GM19468 (cell line): ENCODE measurements around the gene OVCH2.
A peak's percentile ranks its signal among the peaks of the same experiment; 100 is the strongest.
"Not testable (repeated sequence)": the region's sequence is repeated elsewhere in the genome, so short reads cannot be mapped to it uniquely, and the experiment has no call there.

Source experiments
- ATAC-seq: cut with Tn5 transposase; IDR thresholded peaks from one replicate; pipeline ENCODE4 v1.9.1; 2021; ENCODE audit warnings: mild to moderate bottlenecking, moderate library complexity, moderate number of reproducible peaks; ENCODE audit not compliant: unreplicated experiment; ENCODE audit errors: extremely low read depth

OVCH2 gene

GRCh38 chr11:7706377-7706776, at the start of gene OVCH2:
TSS of gene OVCH2 (minus strand) at chr11:7706477. CDS start at chr11:7706394, 83 bp downstream.
- ATAC-seq = no peak

- ATAC-seq = no peak
Measured at GRCh38 chr11:7749456-7749855, 43.2 kb upstream of the OVCH2 start.

- ATAC-seq = not testable (repeated sequence)
Measured at GRCh38 chr11:7734767-7735166, 28.5 kb upstream of the OVCH2 start.

GRCh38 chr11:7714786-7715185, 8.5 kb upstream of the OVCH2 start:
- no peak for ATAC-seq

- ATAC-seq = no peak
Measured at GRCh38 chr11:7703740-7704139, 2.5 kb downstream of the OVCH2 start.

GRCh38 chr11:7696424-7696823, 9.9 kb downstream of the OVCH2 start:
- ATAC-seq = no peak

GRCh38 chr11:7694235-7694634, 12.0 kb downstream of the OVCH2 start:
- no peak for ATAC-seq

- ATAC-seq = no peak
Measured at GRCh38 chr11:7692426-7692825, 13.9 kb downstream of the OVCH2 start.

GRCh38 chr11:7691759-7692350, 14.4 kb downstream of the OVCH2 start:
- no peak for ATAC-seq

- no peak for ATAC-seq
Measured at GRCh38 chr11:7690648-7691047, 15.6 kb downstream of the OVCH2 start.

- ATAC-seq = no peak
Measured at GRCh38 chr11:7689239-7689638, 17.0 kb downstream of the OVCH2 start.

GRCh38 chr11:7688238-7688826, 17.9 kb downstream of the OVCH2 start:
- ATAC-seq = peak; percentile 66

GRCh38 chr11:7687386-7687785, 18.9 kb downstream of the OVCH2 start:
- ATAC-seq = no peak

GRCh38 chr11:7686761-7687160, 19.5 kb downstream of the OVCH2 start:
- no peak for ATAC-seq

GRCh38 chr11:7683571-7683970, 22.7 kb downstream of the OVCH2 start:
- no peak for ATAC-seq

GRCh38 chr11:7677796-7678201, 28.5 kb downstream of the OVCH2 start:
- no peak for ATAC-seq

GRCh38 chr11:7677071-7677470, 29.2 kb downstream of the OVCH2 start:
- ATAC-seq = no peak

- no peak for ATAC-seq
Measured at GRCh38 chr11:7675631-7676030, 30.6 kb downstream of the OVCH2 start.

GRCh38 chr11:7673724-7674434, 32.4 kb downstream of the OVCH2 start:
- ATAC-seq = no peak

GRCh38 chr11:7672960-7673723, 33.1 kb downstream of the OVCH2 start, which contains the start of gene CYB5R2:
TSS of gene CYB5R2 (minus strand) at chr11:7673500. CDS start at chr11:7672825, 675 bp downstream.
- no peak for ATAC-seq
